RKO (cell line): ENCODE data around the gene ASXL2.
A peak's percentile ranks its signal among the peaks of the same experiment; 100 is the strongest.
"Not testable (repeated sequence)": the region's sequence is repeated elsewhere in the genome, so short reads cannot be mapped to it uniquely, and the experiment has no call there.

ENCODE experiments used
- DNase-seq: peaks from one replicate; pipeline ENCODE4 v3.0.0-alpha.2; 2016; ENCODE audit warnings: low spot score

The ASXL2 gene

GRCh38 chr2:25833566-25833965 is 44.7 kb downstream of the ASXL2 start:
- no peak for DNase-seq

GRCh38 chr2:25832897-25833296 is 45.4 kb downstream of the ASXL2 start:
- DNase-seq: no peak

- no peak for DNase-seq
These were observed 46.4 kb downstream of the ASXL2 start for GRCh38 chr2:25831746-25832449.

- DNase-seq: no peak
These were observed 48.5 kb downstream of the ASXL2 start for GRCh38 chr2:25829828-25830227.

GRCh38 chr2:25829377-25829704 is 48.9 kb downstream of the ASXL2 start:
- DNase-seq: no peak

- not testable (repeated sequence) for DNase-seq
These were observed 49.5 kb downstream of the ASXL2 start for GRCh38 chr2:25828532-25829376.

GRCh38 chr2:25825238-25825637 is 53.0 kb downstream of the ASXL2 start:
- no peak for DNase-seq

- no peak for DNase-seq
These were observed 53.6 kb downstream of the ASXL2 start for GRCh38 chr2:25824718-25825117.

GRCh38 chr2:25824216-25824615 is 54.1 kb downstream of the ASXL2 start:
- no peak for DNase-seq

GRCh38 chr2:25822190-25823117 is 55.8 kb downstream of the ASXL2 start:
- DNase-seq: no peak

GRCh38 chr2:25821225-25822056 is 56.8 kb downstream of the ASXL2 start:
- DNase-seq: no peak

GRCh38 chr2:25819597-25820039 is 58.7 kb downstream of the ASXL2 start:
- no peak for DNase-seq

GRCh38 chr2:25817630-25818029 is 60.7 kb downstream of the ASXL2 start:
- no peak for DNase-seq

GRCh38 chr2:25817006-25817405 is 61.3 kb downstream of the ASXL2 start:
- DNase-seq: no peak

GRCh38 chr2:25816249-25816648 is 62.0 kb downstream of the ASXL2 start:
- DNase-seq: no peak

- peak; percentile 15 for DNase-seq
These were observed 63.6 kb downstream of the ASXL2 start for GRCh38 chr2:25814681-25815080.

- no peak for DNase-seq
These were observed 67.9 kb downstream of the ASXL2 start for GRCh38 chr2:25810428-25810827.

- DNase-seq: no peak
These were observed 68.6 kb downstream of the ASXL2 start for GRCh38 chr2:25809646-25810045.

GRCh38 chr2:25808006-25808383 is 70.3 kb downstream of the ASXL2 start:
- DNase-seq: peak; percentile 40

GRCh38 chr2:25806941-25807340 is 71.3 kb downstream of the ASXL2 start:
- DNase-seq: no peak

- DNase-seq: no peak
These were observed 72.3 kb downstream of the ASXL2 start for GRCh38 chr2:25805987-25806386.

GRCh38 chr2:25804338-25804737 is 73.9 kb downstream of the ASXL2 start:
- DNase-seq: no peak
